WI38 (cell line): ENCODE measurements around the gene STMN1.

Experiments
- H3K4me3 ChIP-seq: 2 replicates; pipeline ENCODE4 v1.5.1; 2011; ENCODE audit warnings: low read depth, mild to moderate bottlenecking, control low read depth, low read length
- CTCF ChIP-seq: IDR thresholded peaks from 2 replicates; pipeline ENCODE4 v1.5.1; 2012; ENCODE audit warnings: low read depth, mild to moderate bottlenecking, control low read depth, low read length

The STMN1 gene

GRCh38 chr1:25878690-25879089, 27.5 kb downstream of the STMN1 start:
- no peak for TF ChIP-seq CTCF

GRCh38 chr1:25877155-25877554, 29.1 kb downstream of the STMN1 start:
- H3K4me3 ChIP-seq = no peak overlapping the region
- TF ChIP-seq CTCF = no peak

More at GRCh38 chr1:25878690-25879089, 27.5 kb downstream of the STMN1 start:
- H3K4me3 ChIP-seq = no peak overlapping the region

GRCh38 chr1:25876693-25877077, 29.5 kb downstream of the STMN1 start:
- H3K4me3 ChIP-seq = no peak overlapping the region
- no peak for TF ChIP-seq CTCF

- peak overlapping the region; percentile 73 for H3K4me3 ChIP-seq
- no peak for TF ChIP-seq CTCF
These were observed 30.1 kb downstream of the STMN1 start for GRCh38 chr1:25875856-25876692.

- TF ChIP-seq CTCF = no peak
- peak within 1 kb of the TSS; percentile 73 for H3K4me3 ChIP-seq
These were observed 30.9 kb downstream of the STMN1 start, which contains the start of gene PAQR7 for GRCh38 chr1:25875154-25875855. Gene PAQR7, minus strand, starts transcription at chr1:25875708. Its CDS starts 11,869 bp downstream, at chr1:25863839.

GRCh38 chr1:25874635-25875153, 31.5 kb downstream of the STMN1 start:
- peak overlapping the region; percentile 73 for H3K4me3 ChIP-seq
- TF ChIP-seq CTCF = no peak

GRCh38 chr1:25874209-25874608, 32.0 kb downstream of the STMN1 start:
- peak overlapping the region; percentile 73 for H3K4me3 ChIP-seq
- no peak for TF ChIP-seq CTCF
